MG63 (cell line): ENCODE data around the gene PRKRA. TPM values are rescaled to one million over a fixed set of nuclear protein-coding genes. Genes with fewer than 3 reads are reported as not detected.

Experiments used
- DNase-seq: peaks from one replicate; pipeline ENCODE4 v3.0.0-alpha.2; 2020
- H3K27me3 ChIP-seq: fragments of 250-450 bp; sonication (Bioruptor Pico); 2 replicates; pipeline ENCODE4 v1.5.1; 2020; ENCODE audit warnings: mild to moderate bottlenecking, moderate library complexity
- H3K36me3 ChIP-seq: fragments of 250-450 bp; sonication (Bioruptor Pico); 2 replicates; pipeline ENCODE4 v1.5.1; 2020; ENCODE audit warnings: mild to moderate bottlenecking, moderate library complexity
- H3K4me3 ChIP-seq: fragments of 250-450 bp; sonication (Bioruptor Pico); 2 replicates; pipeline ENCODE4 v1.5.1; 2020; ENCODE audit warnings: mild to moderate bottlenecking, moderate library complexity
- H3K9me3 ChIP-seq: fragments of 250-450 bp; sonication (Bioruptor Pico); 2 replicates; pipeline ENCODE4 v1.5.1; 2020; ENCODE audit warnings: mild to moderate bottlenecking, moderate library complexity
- total RNA-seq: library from RNA; depleted of rRNA; stranded (reverse); fragments of >200 nt; shearing (Covaris generic); gene quantifications from 2 replicates; pipeline ENCODE4 v1.2.3, GENCODE V29; 2014; ENCODE audit warnings: low replicate concordance; rRNA removed

The PRKRA gene
- total RNA-seq = 75.7 and 79.7 TPM in 2 replicates

- H3K4me3 ChIP-seq = peak within 1 kb of the TSS; percentile 99
- no peaks in the 10 kb centered on the region for H3K27me3 ChIP-seq
- peaks cover 36% of the 10 kb centered on the region for H3K36me3 ChIP-seq
- DNase-seq = peak; percentile 96
- H3K9me3 ChIP-seq = no peaks in the 10 kb centered on the region
These were observed at the start of gene PRKRA, which contains the start of gene PJVK for GRCh38 chr2:178450774-178451525. PRKRA (minus strand) TSS chr2:178451175; CDS start chr2:178451030, 145 bp downstream. PJVK (plus strand) TSS chr2:178451378; CDS start chr2:178453410, 2,032 bp downstream.

- DNase-seq = no peak
- H3K27me3 ChIP-seq = no peaks in the 10 kb centered on the region
- no peak overlapping the region for H3K4me3 ChIP-seq
- peaks cover 45% of the 10 kb centered on the region for H3K36me3 ChIP-seq
- no peaks in the 10 kb centered on the region for H3K9me3 ChIP-seq
These were observed 48.7 kb upstream of the PRKRA start for GRCh38 chr2:178499640-178500039.

- no peaks in the 10 kb centered on the region for H3K9me3 ChIP-seq
- DNase-seq = no peak
- H3K4me3 ChIP-seq = no peak overlapping the region
- H3K36me3 ChIP-seq = peaks cover 48% of the 10 kb centered on the region
- H3K27me3 ChIP-seq = no peaks in the 10 kb centered on the region
These were observed 47.2 kb upstream of the PRKRA start for GRCh38 chr2:178498137-178498536.

- H3K4me3 ChIP-seq = no peak overlapping the region
- H3K9me3 ChIP-seq = no peaks in the 10 kb centered on the region
- no peak for DNase-seq
- H3K36me3 ChIP-seq = peaks cover 48% of the 10 kb centered on the region
- no peaks in the 10 kb centered on the region for H3K27me3 ChIP-seq
These were observed 45.1 kb upstream of the PRKRA start for GRCh38 chr2:178496049-178496448.

- Histone ChIP-seq H3K4me3 (no peak overlapping the region), H3K9me3 (no peaks in the 10 kb centered on the region), H3K36me3 (peaks cover 50% of the 10 kb centered on the region), H3K27me3 (no peaks in the 10 kb centered on the region)
- DNase-seq = no peak
These were observed 40.6 kb upstream of the PRKRA start for GRCh38 chr2:178491612-178492011.

GRCh38 chr2:178485356-178485755 lies 34.4 kb upstream of the PRKRA start:
- Histone ChIP-seq H3K27me3 (no peaks in the 10 kb centered on the region), H3K36me3 (peaks cover 20% of the 10 kb centered on the region), H3K4me3 (no peak overlapping the region), H3K9me3 (no peaks in the 10 kb centered on the region)
- DNase-seq = no peak

- Histone ChIP-seq H3K4me3 (no peak overlapping the region), H3K27me3 (no peaks in the 10 kb centered on the region), H3K36me3 (peaks cover 17% of the 10 kb centered on the region), H3K9me3 (no peaks in the 10 kb centered on the region)
- DNase-seq = peak; percentile 37
These were observed 33.5 kb upstream of the PRKRA start for GRCh38 chr2:178484245-178485041.

GRCh38 chr2:178482437-178482836 lies 31.5 kb upstream of the PRKRA start:
- DNase-seq = no peak
- Histone ChIP-seq H3K4me3 (no peak overlapping the region), H3K27me3 (no peaks in the 10 kb centered on the region), H3K9me3 (no peaks in the 10 kb centered on the region), H3K36me3 (peaks cover 14% of the 10 kb centered on the region)

GRCh38 chr2:178480227-178481181 lies 29.5 kb upstream of the PRKRA start, which contains the start of gene PLEKHA3:
PLEKHA3 (plus strand) TSS chr2:178480457; CDS start chr2:178480870, 413 bp downstream.
- peak within 1 kb of the TSS; percentile 70 for H3K4me3 ChIP-seq
- H3K27me3 ChIP-seq = no peaks in the 10 kb centered on the region
- DNase-seq = peak; percentile 97
- no peaks in the 10 kb centered on the region; the same call in 1 of the 2 replicates for H3K36me3 ChIP-seq
- no peaks in the 10 kb centered on the region for H3K9me3 ChIP-seq

GRCh38 chr2:178479758-178480226 lies 28.8 kb upstream of the PRKRA start:
- H3K27me3 ChIP-seq = no peaks in the 10 kb centered on the region
- no peaks in the 10 kb centered on the region for H3K9me3 ChIP-seq
- H3K36me3 ChIP-seq = no peaks in the 10 kb centered on the region
- peak overlapping the region; percentile 70 for H3K4me3 ChIP-seq
- no peak for DNase-seq

GRCh38 chr2:178479275-178479616 lies 28.3 kb upstream of the PRKRA start:
- no peak for DNase-seq
- H3K4me3 ChIP-seq = peak overlapping the region; percentile 70
- H3K27me3 ChIP-seq = no peaks in the 10 kb centered on the region
- H3K36me3 ChIP-seq = no peaks in the 10 kb centered on the region
- no peaks in the 10 kb centered on the region for H3K9me3 ChIP-seq

- peak; percentile 83 for DNase-seq
- Histone ChIP-seq H3K27me3 (no peaks in the 10 kb centered on the region), H3K4me3 (peak within 1 kb of the TSS; percentile 70), H3K9me3 (no peaks in the 10 kb centered on the region), H3K36me3 (no peaks in the 10 kb centered on the region)
These were observed 27.7 kb upstream of the PRKRA start, which contains the start of gene FKBP7 for GRCh38 chr2:178478439-178479274. FKBP7 (minus strand) TSS chr2:178478600; CDS start chr2:178478499, 101 bp downstream.

GRCh38 chr2:178478130-178478438 lies 27.1 kb upstream of the PRKRA start:
- Histone ChIP-seq H3K27me3 (no peaks in the 10 kb centered on the region), H3K36me3 (no peaks in the 10 kb centered on the region), H3K4me3 (peak overlapping the region; percentile 70), H3K9me3 (no peaks in the 10 kb centered on the region)
- no peak for DNase-seq

GRCh38 chr2:178477443-178478129 lies 26.6 kb upstream of the PRKRA start:
- Histone ChIP-seq H3K27me3 (no peaks in the 10 kb centered on the region), H3K9me3 (no peaks in the 10 kb centered on the region), H3K36me3 (no peaks in the 10 kb centered on the region), H3K4me3 (peak overlapping the region; percentile 70)
- no peak for DNase-seq

- H3K4me3 ChIP-seq = no peak overlapping the region
These were observed 25.5 kb upstream of the PRKRA start for GRCh38 chr2:178476477-178476876.

More at GRCh38 chr2:178476477-178476876, 25.5 kb upstream of the PRKRA start:
- Histone ChIP-seq H3K27me3 (no peaks in the 10 kb centered on the region), H3K36me3 (no peaks in the 10 kb centered on the region), H3K9me3 (no peaks in the 10 kb centered on the region)
- no peak for DNase-seq
